Small intestine (tissue), 7 donors: ENCODE results near the gene RAPGEF4. TPM values are rescaled to one million over a fixed set of nuclear protein-coding genes. Genes with fewer than 3 reads are reported as not detected.

Experiments used
- DNase-seq, 2 donors: peaks; one replicate each; pipeline versions ENCODE4 v3.0.0 to v3.0.0-alpha.2; 2013
- FAIRE-seq: peaks from 2 replicates; lab custom pipeline; 2012; peaks lifted over from hg19 to GRCh38; lab: Jason Lieb, UNC
- H3K27ac ChIP-seq, 3 donors: one replicate each; pipeline ENCODE4 v1.5.1; 2013; ENCODE audit warnings: low read length in 2 of 3, mild to moderate bottlenecking in 2 of 3, control low read depth in 1 of 3, inconsistent platforms in 1 of 3, low read depth in 1 of 3, moderate library complexity in 1 of 3
- H3K27me3 ChIP-seq, 3 donors: one replicate each; pipeline ENCODE4 v1.6.1; 2013; ENCODE audit warnings: low read length in 3 of 3, inconsistent platforms in 1 of 3; ENCODE audit not compliant: control insufficient read depth in 3 of 3, insufficient read depth in 3 of 3
- H3K36me3 ChIP-seq, 3 donors: one replicate each; pipeline ENCODE4 v1.6.1; 2013; ENCODE audit warnings: low read length in 3 of 3, inconsistent platforms in 1 of 3, low read depth in 1 of 3, mild to moderate bottlenecking in 1 of 3, moderate library complexity in 1 of 3; ENCODE audit not compliant: control insufficient read depth in 3 of 3, insufficient read depth in 2 of 3
- H3K4me1 ChIP-seq, 3 donors: one replicate each; pipeline ENCODE4 v1.6.1; 2013; ENCODE audit warnings: low read length in 2 of 3, inconsistent platforms in 1 of 3, low read depth in 1 of 3, mild to moderate bottlenecking in 1 of 3, moderate library complexity in 1 of 3; ENCODE audit not compliant: control insufficient read depth in 3 of 3, insufficient read depth in 2 of 3
- H3K4me3 ChIP-seq, 3 donors: one replicate each; pipeline ENCODE4 v1.5.1; 2013; ENCODE audit warnings: low read length in 3 of 3, control low read depth in 1 of 3, inconsistent platforms in 1 of 3, low read depth in 1 of 3, mild to moderate bottlenecking in 1 of 3, moderate library complexity in 1 of 3
- H3K9me3 ChIP-seq, 2 donors: one replicate each; pipeline ENCODE4 v1.6.1; 2013; ENCODE audit warnings: low read depth in 1 of 2, low read length in 1 of 2; ENCODE audit not compliant: control insufficient read depth in 2 of 2, insufficient read depth in 1 of 2
- WGBS, 3 donors: extraction: QIAGEN DNeasy Blood & Tissue Kit; methylation state at CpG; one replicate each; pipeline ENCODE4 v1.1.7; 2013; 5-methylcytosine and 5-hydroxymethylcytosine counted together
- polyA plus RNA-seq, 4 donors: library from polyadenylated mRNA; stranded (reverse) in 3 of 4; unstranded in 1 of 4; fragments of 200-250 nt in 3 of 4; fragments of 120-200 nt in 1 of 4; gene quantifications; one replicate each; pipeline versions ENCODE4 v1.2.1 to v1.2.3, GENCODE V29; 2013
- donor health status: healthy with polysubstance abuse.
- donor health status: control.
- donor health status: control.
- donor health status: Bipolar disorder and iron deficiency.
- donor health status: healthy.

The RAPGEF4 gene
- polyA plus RNA-seq, 4 donors = 0.45 to 7.2 (median 3.4) TPM

DNA sequence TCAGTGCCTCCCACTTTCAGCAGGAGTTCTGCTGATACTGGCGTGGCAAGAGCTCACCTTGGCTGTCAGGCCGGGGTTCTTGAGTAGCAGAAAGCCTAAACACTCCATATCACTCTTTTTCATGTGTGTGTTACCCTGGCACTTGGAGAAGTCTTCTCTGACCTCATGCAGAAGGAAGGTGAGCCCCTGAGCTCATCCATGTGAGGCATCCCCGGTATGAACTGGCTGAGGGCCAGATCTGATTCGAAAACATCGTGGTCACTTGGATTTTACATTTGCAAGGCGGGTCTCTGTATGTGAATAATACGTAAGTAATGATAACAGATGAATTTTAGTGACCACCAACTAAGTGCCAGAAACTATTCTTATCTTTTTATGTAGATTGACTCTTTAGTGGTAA lies 93.6 kb downstream of the RAPGEF4 start:
- DNase-seq (no peak), FAIRE-seq (no peak)
- H3K36me3 ChIP-seq = no peaks in the 10 kb centered on the region
- H3K4me3 ChIP-seq = no peak overlapping the region
- WGBS, 3 donors = 67 to 74% (median 72%) methylated on average over 7 of the region's 7 CpGs
- H3K27ac ChIP-seq = no peak overlapping the region
- H3K9me3 ChIP-seq = no peaks in the 10 kb centered on the region
- H3K4me1 ChIP-seq = no peaks in the 10 kb centered on the region
- no peaks in the 10 kb centered on the region for H3K27me3 ChIP-seq

DNA sequence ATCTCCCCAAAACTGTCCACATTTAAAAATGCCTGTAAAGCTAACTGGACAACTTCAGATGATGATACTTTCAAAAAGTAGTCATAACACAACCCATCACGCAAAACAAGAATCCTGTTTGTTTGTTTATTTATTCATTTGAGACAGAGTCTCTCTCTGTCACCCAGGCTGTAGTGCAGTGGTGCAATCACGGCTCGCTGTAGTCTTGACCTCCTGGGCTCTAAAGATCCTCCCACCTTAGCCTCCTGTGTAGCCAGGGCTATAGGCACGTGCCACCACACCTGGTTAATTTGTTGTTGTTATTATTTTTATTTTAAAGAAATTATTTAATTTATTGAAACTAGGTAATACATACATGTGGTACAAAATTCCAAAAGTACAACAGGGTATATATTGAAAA lies 94.8 kb downstream of the RAPGEF4 start:
- H3K27me3 ChIP-seq = no peaks in the 10 kb centered on the region
- WGBS, 3 donors = 78 to 87% (median 84%) methylated on average over 4 of the region's 4 CpGs
- no peak for DNase-seq
- no peak overlapping the region for H3K27ac ChIP-seq
- FAIRE-seq = no peak
- no peak overlapping the region for H3K4me3 ChIP-seq
- no peaks in the 10 kb centered on the region for H3K36me3 ChIP-seq
- no peaks in the 10 kb centered on the region for H3K9me3 ChIP-seq
- H3K4me1 ChIP-seq = no peaks in the 10 kb centered on the region

DNA sequence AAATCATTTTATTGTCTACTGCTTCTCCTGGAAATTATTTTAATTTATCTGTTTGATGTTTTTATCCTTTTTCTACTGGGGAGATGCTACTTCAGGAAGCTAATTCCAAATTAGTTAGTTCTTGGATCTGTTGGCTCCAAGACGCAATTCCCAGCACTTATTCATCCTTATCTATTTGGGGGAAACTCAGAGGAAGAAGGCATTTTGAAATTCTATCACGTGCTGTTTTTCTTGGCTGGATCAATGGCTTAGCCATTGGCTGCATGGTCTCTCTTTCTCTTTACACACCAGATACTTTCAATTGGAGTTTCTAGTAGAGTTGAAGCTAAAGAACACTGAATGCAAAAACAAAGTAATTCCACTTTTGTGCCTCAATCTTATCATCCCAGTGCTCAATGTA lies 98.3 kb downstream of the RAPGEF4 start:
- H3K27ac ChIP-seq = no peak overlapping the region
- WGBS, 3 donors = 71 to 80% (median 79%) methylated on average over 2 of the region's 2 CpGs

GRCh38 chr2:172834881-172835280 lies 99.2 kb downstream of the RAPGEF4 start:
- no peak for FAIRE-seq
- WGBS, 3 donors = 75 to 83% (median 75%) methylated on average over 6 of the region's 6 CpGs

More for the DNA sequence above, 98.3 kb downstream of the RAPGEF4 start:
- no peak overlapping the region for H3K4me3 ChIP-seq
- no peak for DNase-seq
- no peaks in the 10 kb centered on the region for H3K27me3 ChIP-seq
- no peak for FAIRE-seq
- no peaks in the 10 kb centered on the region for H3K9me3 ChIP-seq
- no peaks in the 10 kb centered on the region for H3K36me3 ChIP-seq
- no peaks in the 10 kb centered on the region for H3K4me1 ChIP-seq

GRCh38 chr2:172836347-172836821 lies 100.7 kb downstream of the RAPGEF4 start:
- H3K4me3 ChIP-seq = no peak overlapping the region
- DNase-seq (peak in 1 of 2 donors; percentile 59), FAIRE-seq (no peak)
- no peak overlapping the region for H3K27ac ChIP-seq
- no peaks in the 10 kb centered on the region for H3K4me1 ChIP-seq
- no peaks in the 10 kb centered on the region for H3K36me3 ChIP-seq
- no peaks in the 10 kb centered on the region for H3K27me3 ChIP-seq
- 44 to 56% (median 49%) methylated on average over 6 of the region's 6 CpGs for WGBS, 3 donors
- no peaks in the 10 kb centered on the region for H3K9me3 ChIP-seq

More at GRCh38 chr2:172834881-172835280, 99.2 kb downstream of the RAPGEF4 start:
- no peaks in the 10 kb centered on the region for H3K4me1 ChIP-seq
- H3K36me3 ChIP-seq = no peaks in the 10 kb centered on the region
- H3K27ac ChIP-seq = no peak overlapping the region
- H3K9me3 ChIP-seq = no peaks in the 10 kb centered on the region
- no peak overlapping the region for H3K4me3 ChIP-seq
- no peaks in the 10 kb centered on the region for H3K27me3 ChIP-seq
- no peak for DNase-seq

- FAIRE-seq (no peak), DNase-seq (no peak)
- Histone ChIP-seq H3K27ac (no peak overlapping the region), H3K9me3 (no peaks in the 10 kb centered on the region), H3K36me3 (no peaks in the 10 kb centered on the region), H3K27me3 (no peaks in the 10 kb centered on the region), H3K4me1 (no peaks in the 10 kb centered on the region), H3K4me3 (no peak overlapping the region)
These were observed 101.2 kb downstream of the RAPGEF4 start for GRCh38 chr2:172836827-172837226.

GRCh38 chr2:172839446-172839845 lies 103.8 kb downstream of the RAPGEF4 start:
- H3K4me3 ChIP-seq = no peak overlapping the region
- FAIRE-seq = no peak
- 92 to 96% (median 95%) methylated on average over 2 of the region's 2 CpGs for WGBS, 3 donors

DNA sequence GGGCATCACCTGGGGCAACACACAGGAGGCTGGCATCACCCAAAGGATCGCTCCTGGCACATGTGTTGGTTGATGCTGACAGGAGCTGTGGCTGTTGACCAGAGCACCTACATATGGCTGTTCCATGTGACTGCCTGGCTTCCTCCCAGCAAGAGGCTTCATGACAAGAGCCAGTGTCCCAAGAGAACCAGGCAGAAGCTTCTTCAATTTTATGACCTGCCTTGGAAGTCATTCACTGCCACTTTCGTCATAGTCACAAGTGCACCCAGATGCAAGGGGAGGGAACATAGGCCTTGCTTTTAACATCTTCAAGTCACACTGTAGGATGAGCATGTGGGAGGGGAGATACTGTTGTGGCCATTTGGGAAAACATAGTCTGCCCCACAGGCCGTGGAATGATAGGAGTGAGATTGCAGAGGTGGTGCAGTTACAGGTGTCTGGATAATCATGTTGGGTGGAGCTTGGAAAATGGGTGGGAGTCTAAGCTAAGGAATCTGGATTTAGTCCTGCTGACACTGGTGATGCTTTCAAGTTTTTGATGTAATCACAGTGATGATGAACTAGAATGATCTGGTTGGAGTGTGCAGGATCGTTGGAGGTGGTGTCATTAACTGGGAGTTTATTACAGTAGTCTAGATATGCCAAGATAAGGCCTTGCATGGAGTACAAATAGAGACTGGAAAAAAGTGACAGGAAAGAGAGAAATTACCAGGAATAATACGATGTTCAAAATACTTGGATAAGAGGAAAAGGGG lies 107.0 kb downstream of the RAPGEF4 start:
- WGBS, 3 donors = 47 to 63% (median 52%) methylated on average over 5 of the region's 5 CpGs
- no peak overlapping the region for H3K27ac ChIP-seq
- no peak for FAIRE-seq

More at GRCh38 chr2:172839446-172839845, 103.8 kb downstream of the RAPGEF4 start:
- H3K4me1 ChIP-seq = no peaks in the 10 kb centered on the region
- no peak overlapping the region for H3K27ac ChIP-seq
- no peaks in the 10 kb centered on the region for H3K27me3 ChIP-seq
- H3K9me3 ChIP-seq = no peaks in the 10 kb centered on the region
- DNase-seq = no peak
- no peaks in the 10 kb centered on the region for H3K36me3 ChIP-seq

GRCh38 chr2:172843266-172843582 lies 107.6 kb downstream of the RAPGEF4 start:
- no peak overlapping the region for H3K4me3 ChIP-seq
- no peaks in the 10 kb centered on the region for H3K9me3 ChIP-seq
- no peaks in the 10 kb centered on the region for H3K27me3 ChIP-seq
- FAIRE-seq (no peak), DNase-seq (no peak)
- H3K27ac ChIP-seq = no peak overlapping the region
- WGBS, 3 donors = 88 to 94% (median 89%) methylated on average over 1 of the region's 1 CpG
- no peaks in the 10 kb centered on the region for H3K4me1 ChIP-seq
- no peaks in the 10 kb centered on the region for H3K36me3 ChIP-seq

More for the DNA sequence above, 107.0 kb downstream of the RAPGEF4 start:
- Histone ChIP-seq H3K9me3 (no peaks in the 10 kb centered on the region), H3K4me3 (no peak overlapping the region), H3K27me3 (no peaks in the 10 kb centered on the region), H3K4me1 (no peaks in the 10 kb centered on the region), H3K36me3 (no peaks in the 10 kb centered on the region)
- DNase-seq = peak in 1 of 2 donors; percentile 24
